GM19467 (cell line): Measurements from ENCODE around the gene IRX5.

Source experiments
- ATAC-seq: cut with Tn5 transposase; IDR thresholded peaks from one replicate; pipeline ENCODE4 v1.9.1; 2021; ENCODE audit warnings: mild to moderate bottlenecking, moderate library complexity; ENCODE audit not compliant: unreplicated experiment

Gene IRX5

GRCh38 chr16:54930005-54930868 is at the start of gene IRX5:
IRX5 (plus strand) TSS chr16:54930865; CDS start chr16:54931199, 334 bp downstream.
- peak; percentile 24 for ATAC-seq

GRCh38 chr16:54882556-54882955 is 48.1 kb upstream of the IRX5 start:
- ATAC-seq: no peak

DNA sequence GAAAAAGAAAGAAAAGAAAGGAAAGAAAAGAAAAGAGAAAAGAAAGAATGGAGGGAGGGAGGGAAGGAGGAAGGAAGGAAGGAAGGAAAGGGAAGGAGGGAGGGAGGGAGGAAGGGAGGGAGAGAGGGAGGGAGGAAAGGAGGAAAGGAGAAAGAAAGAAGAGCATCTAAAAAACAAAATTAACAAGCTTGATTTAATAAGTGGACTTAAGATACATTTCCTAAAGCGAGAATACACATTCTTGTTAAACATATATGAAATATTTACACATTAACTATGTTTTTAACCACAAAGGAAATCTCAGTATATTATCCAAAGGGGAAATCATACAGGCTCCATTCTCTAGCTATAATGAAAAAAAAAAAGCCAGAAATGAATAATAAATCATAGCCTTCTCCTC is 47.3 kb upstream of the IRX5 start:
- ATAC-seq: no peak

DNA sequence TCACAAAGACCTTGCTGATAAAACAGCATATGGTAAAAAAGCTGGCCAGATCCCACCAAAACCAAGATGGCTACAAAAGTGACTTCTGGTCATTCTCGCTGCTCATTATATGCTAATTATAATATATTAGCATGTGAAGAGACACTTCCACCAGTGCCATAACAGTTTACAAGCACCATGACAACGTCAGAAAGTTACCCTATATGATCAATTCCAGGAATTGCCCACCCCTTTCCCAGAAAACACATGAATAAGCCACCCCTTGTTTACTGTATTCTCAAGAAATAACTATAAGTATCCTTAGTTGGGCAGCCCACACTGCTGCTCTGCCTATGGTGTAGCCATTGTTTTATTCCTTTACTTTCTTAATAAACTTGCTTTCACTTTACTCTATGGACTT is 44.6 kb upstream of the IRX5 start:
- ATAC-seq: no peak

GRCh38 chr16:54890381-54890780 is 40.3 kb upstream of the IRX5 start:
- no peak for ATAC-seq

- ATAC-seq: no peak
These were observed 39.3 kb upstream of the IRX5 start for GRCh38 chr16:54891346-54891745.

- ATAC-seq: no peak
These were observed 37.7 kb upstream of the IRX5 start for GRCh38 chr16:54892981-54893380.

- no peak for ATAC-seq
These were observed 32.7 kb upstream of the IRX5 start for GRCh38 chr16:54897930-54898329.

DNA sequence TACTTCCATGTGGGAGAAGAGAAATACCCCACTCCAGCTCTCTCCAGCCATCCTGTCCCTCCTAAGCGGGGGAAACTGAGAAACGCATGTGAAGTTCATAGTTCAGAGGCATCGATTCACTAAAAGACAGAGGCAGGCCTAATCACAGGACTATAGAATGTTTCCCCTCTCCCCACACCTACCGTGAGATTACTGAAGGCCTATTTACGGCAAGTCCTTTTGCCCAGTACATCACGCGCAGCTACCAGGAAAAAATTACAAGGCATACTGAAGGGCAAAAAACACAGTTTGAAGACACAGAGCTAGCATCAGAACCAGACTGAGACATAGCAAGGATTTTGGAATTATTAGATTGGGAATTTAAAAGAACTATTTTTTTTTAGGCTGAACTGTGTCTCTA is 29.1 kb upstream of the IRX5 start:
- ATAC-seq: no peak

GRCh38 chr16:54903047-54903446 is 27.6 kb upstream of the IRX5 start:
- ATAC-seq: no peak

DNA sequence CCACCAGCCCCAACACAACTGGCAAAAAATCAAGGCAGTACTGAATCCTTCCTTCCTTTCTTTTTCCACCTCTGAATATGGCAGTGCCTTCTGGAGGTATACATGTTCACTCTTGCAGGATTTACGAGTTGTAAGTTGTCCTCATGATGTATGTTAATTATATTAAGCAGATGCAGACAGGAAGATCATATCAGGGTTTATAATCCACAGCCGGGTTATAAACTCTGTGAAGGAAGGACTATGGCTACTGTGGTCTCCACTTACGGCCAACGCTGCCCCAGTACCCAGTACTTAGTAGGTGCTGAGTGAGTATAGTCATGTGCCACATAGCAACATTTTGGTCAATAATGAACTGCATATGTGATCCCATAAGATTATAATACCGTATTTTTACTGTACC is 19.6 kb upstream of the IRX5 start:
- ATAC-seq: no peak

DNA sequence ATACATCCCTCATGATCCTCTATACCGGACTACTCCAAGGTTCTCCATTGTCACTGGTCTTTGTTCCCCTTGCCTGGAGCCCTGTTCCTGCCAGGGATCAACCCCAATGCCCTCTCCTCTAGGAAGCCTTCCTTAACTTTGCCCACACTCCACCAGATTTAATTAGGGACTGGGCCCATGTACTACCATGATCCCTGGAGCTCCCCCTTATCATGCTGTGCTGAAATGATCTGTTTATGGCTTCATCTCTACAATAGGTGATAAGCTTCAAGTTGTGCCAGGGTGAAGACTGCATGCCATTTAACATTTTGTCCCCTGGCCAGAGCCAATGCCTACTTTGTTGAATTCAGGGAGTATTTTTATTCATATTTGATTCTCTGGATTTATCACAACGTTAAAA is 17.9 kb upstream of the IRX5 start:
- no peak for ATAC-seq

- ATAC-seq: no peak
These were observed 9.3 kb upstream of the IRX5 start for GRCh38 chr16:54921206-54921824.

- no peak for ATAC-seq
These were observed 7.6 kb upstream of the IRX5 start for GRCh38 chr16:54923055-54923473.

DNA sequence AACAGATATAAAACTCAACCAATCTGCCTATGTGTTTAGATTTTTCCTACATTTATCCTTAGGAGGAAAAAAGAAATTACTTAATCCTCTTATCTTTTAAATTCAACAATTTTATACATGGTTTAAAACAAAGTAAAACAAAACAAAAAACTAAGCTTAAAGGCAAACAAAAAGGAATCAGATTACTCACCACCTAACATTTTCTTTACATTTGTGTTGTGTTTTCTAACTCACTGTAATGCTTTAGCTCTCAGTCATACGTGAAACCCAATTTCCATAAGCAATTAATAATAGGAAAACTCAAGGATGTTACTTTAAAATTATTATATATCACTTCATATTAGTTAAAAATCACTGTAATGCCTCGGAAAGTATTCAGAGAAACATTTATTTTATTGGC is 6.7 kb upstream of the IRX5 start:
- no peak for ATAC-seq

GRCh38 chr16:54926166-54926838 is 4.4 kb upstream of the IRX5 start:
- ATAC-seq: no peak

DNA sequence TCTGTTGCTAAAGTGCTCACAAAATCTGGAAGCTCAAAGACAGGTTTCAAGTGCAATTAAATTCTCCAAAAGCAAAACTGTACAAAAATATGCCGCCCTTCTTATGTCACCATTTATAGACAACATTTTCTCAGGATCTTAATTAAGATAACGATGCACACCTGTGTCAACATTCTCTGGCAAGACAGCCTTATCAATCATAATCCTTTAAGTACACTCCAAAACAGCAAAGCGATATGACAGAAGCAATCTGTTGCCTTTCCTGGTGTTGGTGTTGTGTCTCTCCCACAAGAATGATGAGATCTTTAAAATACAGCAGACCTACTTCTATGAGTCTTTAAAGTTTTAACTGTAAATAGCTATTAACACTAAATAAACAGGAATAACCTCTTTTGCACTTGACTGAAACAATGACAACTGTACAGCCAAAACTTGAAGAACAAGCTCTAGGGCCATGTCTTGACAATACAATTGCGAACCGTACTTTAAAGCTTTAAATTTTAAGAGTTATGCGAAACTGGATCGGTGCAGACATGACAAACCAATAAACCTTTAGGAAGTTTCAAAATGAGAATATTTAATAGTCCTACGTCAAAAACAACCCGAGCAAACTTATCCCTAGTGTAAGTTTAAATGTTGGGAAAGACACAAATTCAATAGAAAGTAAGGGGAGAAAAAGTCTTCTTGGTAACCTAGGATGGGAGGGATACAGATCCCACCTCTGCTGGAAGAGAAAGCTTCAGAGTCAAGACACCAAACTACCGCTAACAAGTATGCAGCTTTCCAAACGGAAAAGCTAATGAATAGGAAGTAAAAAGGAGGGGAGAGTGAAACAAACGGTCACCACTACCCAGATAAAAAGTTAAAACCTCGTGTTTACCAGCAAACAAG is 3.3 kb upstream of the IRX5 start:
- ATAC-seq: no peak

- no peak for ATAC-seq
These were observed 2.7 kb upstream of the IRX5 start for GRCh38 chr16:54928016-54928356.

DNA sequence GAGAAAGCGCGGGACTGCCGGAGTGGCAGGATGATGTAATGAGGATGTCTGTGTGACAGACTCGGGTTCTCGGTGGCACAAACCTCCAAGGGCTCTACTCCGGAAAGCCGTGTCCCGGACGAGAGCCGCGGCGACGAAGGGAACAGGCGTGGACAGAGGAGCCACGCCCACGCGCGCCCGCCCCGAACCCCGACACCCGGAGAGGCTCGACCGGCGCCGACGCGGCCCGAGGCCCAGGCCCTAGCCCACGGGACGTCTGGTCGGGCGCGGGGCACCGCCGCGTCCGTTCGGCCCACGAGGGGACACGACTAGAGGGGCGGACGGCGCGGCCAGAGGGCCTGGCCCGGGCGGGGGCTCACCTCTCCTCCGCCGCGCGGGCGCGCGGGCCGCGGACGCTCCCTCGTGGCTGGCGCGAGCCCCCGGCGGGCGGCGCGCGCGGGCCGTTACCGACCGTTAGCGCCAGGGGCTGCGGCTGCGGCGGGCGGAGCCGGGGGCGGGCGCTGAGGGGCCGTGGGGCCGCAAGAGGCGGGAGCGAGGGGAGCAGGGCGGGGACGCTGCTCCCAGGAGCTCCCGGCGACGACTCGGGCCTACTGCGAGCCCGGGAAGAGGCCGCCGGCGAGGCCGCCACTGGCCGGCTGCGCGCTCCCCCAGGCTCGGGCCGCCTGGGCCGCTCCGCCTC is 2.1 kb upstream of the IRX5 start:
- peak; percentile 45 for ATAC-seq
